ENCODE results near the gene DAPL1. TPM values are rescaled to one million over a fixed set of nuclear protein-coding genes. Genes with fewer than 3 reads are reported as not detected.

DAPL1 gene
- total RNA-seq, 6 experiments from 2014 or later = not detected

DNA sequence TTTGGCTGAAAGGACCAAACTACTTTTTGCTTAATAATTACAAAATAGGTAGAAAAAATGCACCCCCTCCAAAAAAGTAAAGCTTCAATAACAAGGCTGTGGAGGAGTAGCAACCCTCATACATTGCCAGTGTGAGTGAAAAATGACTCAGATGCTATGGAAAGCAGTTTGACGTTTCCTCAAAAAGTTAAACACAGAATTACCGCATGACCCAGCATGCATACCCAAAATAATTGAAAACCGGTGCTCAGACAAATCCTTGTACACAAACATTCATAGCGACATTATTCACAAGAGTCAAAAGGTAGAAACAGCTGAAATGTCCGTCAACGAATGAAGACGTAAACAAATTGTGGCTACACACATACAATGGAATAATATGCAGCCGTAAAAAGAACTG, 38.8 kb upstream of the DAPL1 start:
- DNase-seq (no peak), ATAC-seq (no peak)
- intact Hi-C loops (cut with DNase I) = no loop called here
- Histone ChIP-seq H3K4me1 (no peaks in the 10 kb centered on the region), H3K4me3 (no peak overlapping the region), H3K36me3 (no peaks in the 10 kb centered on the region), H3K9me3 (no peaks in the 10 kb centered on the region), H3K27ac (no peak overlapping the region), H3K27me3 (no peaks in the 10 kb centered on the region)
- WGBS (ENCODE audit: insufficient coverage, low coverage, low lambda C conversion rate, missing lambda C conversion rate) = 84% methylated on average over 8 of the region's 8 CpGs
- no peak for TF ChIP-seq POLR2A (IDR thresholded peaks at IDR 0.05)
- TF ChIP-seq, protein P1, sequence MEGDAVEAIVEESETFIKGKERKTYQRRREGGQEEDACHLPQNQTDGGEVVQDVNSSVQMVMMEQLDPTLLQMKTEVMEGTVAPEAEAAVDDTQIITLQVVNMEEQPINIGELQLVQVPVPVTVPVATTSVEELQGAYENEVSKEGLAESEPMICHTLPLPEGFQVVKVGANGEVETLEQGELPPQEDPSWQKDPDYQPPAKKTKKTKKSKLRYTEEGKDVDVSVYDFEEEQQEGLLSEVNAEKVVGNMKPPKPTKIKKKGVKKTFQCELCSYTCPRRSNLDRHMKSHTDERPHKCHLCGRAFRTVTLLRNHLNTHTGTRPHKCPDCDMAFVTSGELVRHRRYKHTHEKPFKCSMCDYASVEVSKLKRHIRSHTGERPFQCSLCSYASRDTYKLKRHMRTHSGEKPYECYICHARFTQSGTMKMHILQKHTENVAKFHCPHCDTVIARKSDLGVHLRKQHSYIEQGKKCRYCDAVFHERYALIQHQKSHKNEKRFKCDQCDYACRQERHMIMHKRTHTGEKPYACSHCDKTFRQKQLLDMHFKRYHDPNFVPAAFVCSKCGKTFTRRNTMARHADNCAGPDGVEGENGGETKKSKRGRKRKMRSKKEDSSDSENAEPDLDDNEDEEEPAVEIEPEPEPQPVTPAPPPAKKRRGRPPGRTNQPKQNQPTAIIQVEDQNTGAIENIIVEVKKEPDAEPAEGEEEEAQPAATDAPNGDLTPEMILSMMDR (IDR thresholded peaks at IDR 0.05) = no peak

DNA sequence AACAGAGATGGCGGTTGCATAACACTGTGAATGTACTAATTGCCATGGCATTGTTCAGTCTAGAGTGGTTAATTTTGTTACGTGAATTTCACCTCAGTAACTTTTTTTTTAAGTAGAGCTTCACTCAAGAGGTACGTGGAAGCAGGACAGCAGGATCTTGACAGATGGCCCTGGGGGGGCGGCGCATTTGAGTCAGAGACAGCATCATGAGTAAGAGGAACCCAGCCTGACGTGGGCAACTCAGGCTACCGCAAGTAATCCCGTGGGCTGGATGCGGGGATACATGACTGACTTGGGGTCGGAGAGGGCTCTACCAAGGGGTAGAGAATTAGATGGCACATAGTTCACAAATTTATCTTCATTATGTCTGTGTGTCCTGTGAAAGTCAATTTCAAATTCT, 38.1 kb upstream of the DAPL1 start:
- WGBS (ENCODE audit: insufficient coverage, low coverage, low lambda C conversion rate, missing lambda C conversion rate) = 89% methylated on average over 6 of the region's 10 CpGs
- no peaks in the 10 kb centered on the region for H3K36me3 ChIP-seq
- intact Hi-C loops (cut with DNase I) = no loop called here

DNA sequence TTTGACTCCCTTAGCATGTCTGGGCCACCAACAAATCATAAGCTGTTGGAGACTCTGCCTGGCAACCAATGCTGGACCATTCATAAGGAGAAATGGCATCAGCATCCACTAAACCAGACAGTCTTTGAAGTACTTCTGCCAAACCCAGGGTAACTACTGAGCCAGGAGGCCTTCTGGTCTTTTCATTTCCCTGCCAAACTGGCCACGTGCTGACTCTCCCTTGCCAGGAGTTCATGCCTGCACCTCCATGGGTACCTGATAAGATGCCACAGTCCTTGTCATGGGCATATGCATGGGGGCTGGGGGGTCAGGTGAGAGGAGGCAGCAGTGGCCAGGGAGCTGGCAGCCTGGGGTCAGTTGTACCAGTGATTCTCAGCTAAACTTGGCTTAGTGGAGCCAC, 34.2 kb upstream of the DAPL1 start:
- no peak overlapping the region for H3K4me3 ChIP-seq
- H3K27ac ChIP-seq = no peak overlapping the region
- intact Hi-C loops (cut with DNase I) = no loop called here
- WGBS (ENCODE audit: insufficient coverage, low coverage, low lambda C conversion rate, missing lambda C conversion rate) = 14% methylated on average over 1 of the region's 1 CpG
- no peaks in the 10 kb centered on the region for H3K36me3 ChIP-seq
- TF ChIP-seq POLR2A (IDR thresholded peaks at IDR 0.05) = no peak
- TF ChIP-seq, protein P1 (IDR thresholded peaks at IDR 0.05) = no peak
- peak in 3 of 4 donors; percentile 28 to 64 (median 29) for ATAC-seq
- H3K4me1 ChIP-seq = no peaks in the 10 kb centered on the region
- no peaks in the 10 kb centered on the region for H3K27me3 ChIP-seq
- DNase-seq = no peak
- no peaks in the 10 kb centered on the region for H3K9me3 ChIP-seq

More for the DNA sequence above, 38.1 kb upstream of the DAPL1 start:
- Histone ChIP-seq H3K4me1 (no peaks in the 10 kb centered on the region), H3K27me3 (no peaks in the 10 kb centered on the region), H3K27ac (no peak overlapping the region), H3K4me3 (no peak overlapping the region), H3K9me3 (no peaks in the 10 kb centered on the region)
- ATAC-seq = no peak
- no peak for TF ChIP-seq POLR2A (IDR thresholded peaks at IDR 0.05)
- TF ChIP-seq, protein P1 (IDR thresholded peaks at IDR 0.05) = no peak
- no peak for DNase-seq

DNA sequence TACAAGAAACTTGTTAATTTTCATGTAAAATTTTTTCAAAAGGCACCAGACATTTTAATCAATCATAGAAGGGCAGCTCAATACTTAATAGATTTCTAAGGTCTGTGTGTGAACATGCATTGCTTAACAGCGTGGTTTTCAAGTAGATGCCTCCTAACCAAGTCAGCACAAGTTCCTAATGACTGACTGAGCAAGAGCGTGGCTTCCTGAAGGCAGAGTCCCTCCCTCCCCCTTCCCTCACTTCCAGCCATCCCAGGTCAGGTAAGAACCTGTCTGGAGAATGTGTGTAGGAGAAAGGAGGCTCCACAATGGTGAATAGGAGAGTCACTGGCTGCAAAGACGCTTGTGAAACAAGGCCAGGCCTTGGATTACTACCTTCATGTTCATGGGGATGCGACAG, 33.5 kb upstream of the DAPL1 start:
- no peak for DNase-seq
- intact Hi-C loops (cut with DNase I) = no loop called here
- Histone ChIP-seq H3K9me3 (no peaks in the 10 kb centered on the region), H3K27me3 (no peaks in the 10 kb centered on the region), H3K4me1 (no peaks in the 10 kb centered on the region), H3K4me3 (no peak overlapping the region), H3K36me3 (no peaks in the 10 kb centered on the region), H3K27ac (no peak overlapping the region)
- TF ChIP-seq, protein P1 (IDR thresholded peaks at IDR 0.05) = no peak
- no peak for TF ChIP-seq POLR2A (IDR thresholded peaks at IDR 0.05)
- WGBS (ENCODE audit: insufficient coverage, low coverage, low lambda C conversion rate, missing lambda C conversion rate) = 72% methylated on average over 3 of the region's 4 CpGs
- ATAC-seq = no peak

DNA sequence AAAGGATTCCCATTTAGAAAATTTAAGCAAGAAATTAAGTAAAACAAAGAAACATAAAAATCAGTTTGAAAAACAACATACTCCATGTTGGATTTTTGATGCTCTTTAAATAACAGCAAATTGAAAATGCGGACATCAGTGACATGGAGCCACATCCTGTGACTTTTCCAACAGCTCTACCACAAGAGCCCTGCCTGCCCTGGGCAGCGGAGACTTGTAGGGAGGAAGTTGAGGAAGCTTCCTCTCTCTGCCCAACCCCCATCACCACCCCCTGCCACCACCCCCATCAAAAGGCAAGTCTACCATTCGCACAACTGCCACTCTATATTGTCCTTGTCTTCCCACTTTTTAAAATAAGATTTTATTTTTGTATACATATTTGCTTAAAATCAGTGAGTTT, 32.8 kb upstream of the DAPL1 start:
- Histone ChIP-seq H3K4me3 (no peak overlapping the region), H3K27ac (no peak overlapping the region), H3K36me3 (no peaks in the 10 kb centered on the region), H3K4me1 (no peaks in the 10 kb centered on the region), H3K27me3 (no peaks in the 10 kb centered on the region), H3K9me3 (no peaks in the 10 kb centered on the region)
- intact Hi-C loops (cut with DNase I) = no loop called here
- DNase-seq = no peak
- TF ChIP-seq POLR2A (IDR thresholded peaks at IDR 0.05) = no peak
- TF ChIP-seq, protein P1 (IDR thresholded peaks at IDR 0.05) = no peak
- ATAC-seq = no peak
- WGBS (ENCODE audit: insufficient coverage, low coverage, low lambda C conversion rate, missing lambda C conversion rate) = 65% methylated on average over 3 of the region's 3 CpGs

Measured in right lobe of liver (tissue), 6 donors.